A549 (cell line): ENCODE measurements around the gene KLHL35.

ENCODE experiments used
- CTCF ChIP-seq: fragments of >200 bp; sonication (Bioruptor Twin); formaldehyde crosslinking; IDR thresholded peaks from 3 replicates; pipeline ENCODE4 v1.5.1; 2016
- EP300 ChIP-seq, 2 experiments: fragments of >200 bp; sonication (Bioruptor Twin); formaldehyde crosslinking; IDR thresholded peaks; 2 replicates in 1 of 2; 3 replicates in 1 of 2; pipeline ENCODE4 v1.6.1; 2016 to 2017
- RAD21 ChIP-seq, 2 experiments: fragments of >200 bp in 1 of 2; sonication (Bioruptor Twin) in 1 of 2; formaldehyde crosslinking in 1 of 2; IDR thresholded peaks in 1 of 2; conservative IDR thresholded peaks in 1 of 2; 2 replicates in 1 of 2; 3 replicates in 1 of 2; pipeline ENCODE4 v1.6.1; 2012 to 2018; ENCODE audit warnings: inconsistent platforms in 1 of 2
- RARB ChIP-seq: fragments of 250-450 bp; sonication (Bioruptor Pico); IDR thresholded peaks from 2 replicates; pipeline ENCODE4 v1.8.0; 2021; ENCODE audit warnings: mild to moderate bottlenecking, moderate library complexity

GRCh38 chr11:75473684-75474083 is 40.7 kb upstream of the KLHL35 start:
- TF ChIP-seq RAD21 (conservative IDR thresholded peaks at IDR 0.05 in 1 of 2, IDR thresholded peaks at IDR 0.05 in 1 of 2) (no peak), RARB (CRISPR knock-in tag) (no peak), CTCF (no peak), EP300 (IDR thresholded peaks at IDR 0.05) (no peak)
